GM12801 (cell line): ENCODE data around the gene CNIH3.

Experiments
- TF ChIP-seq, protein P1 (sequence below): IDR thresholded peaks from one replicate; pipeline ENCODE4 v1.5.1; 2011; ENCODE audit warnings: control low read depth; ENCODE audit not compliant: insufficient read length; ENCODE audit errors: extremely low read depth

CNIH3 gene

DNA sequence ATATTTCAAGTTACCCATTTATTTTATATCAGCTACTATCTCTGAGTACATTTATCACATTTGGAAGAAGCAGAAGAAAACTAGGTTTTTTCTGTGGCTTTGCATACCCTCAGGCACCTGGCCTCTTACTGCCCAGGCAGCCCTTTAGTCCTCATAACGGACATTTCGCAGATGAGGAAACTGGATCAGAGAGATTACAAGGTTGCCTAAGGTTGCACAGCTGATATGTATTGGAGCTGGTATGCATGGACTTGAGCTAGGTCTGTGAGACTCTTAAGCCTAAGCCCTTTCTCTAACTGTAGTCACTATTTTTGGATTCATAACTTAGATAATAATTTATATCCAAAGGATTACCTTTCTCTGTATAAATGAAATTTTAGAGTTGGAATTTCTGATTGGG lies 4.0 kb downstream of the CNIH3 start:
- TF ChIP-seq, protein P1, sequence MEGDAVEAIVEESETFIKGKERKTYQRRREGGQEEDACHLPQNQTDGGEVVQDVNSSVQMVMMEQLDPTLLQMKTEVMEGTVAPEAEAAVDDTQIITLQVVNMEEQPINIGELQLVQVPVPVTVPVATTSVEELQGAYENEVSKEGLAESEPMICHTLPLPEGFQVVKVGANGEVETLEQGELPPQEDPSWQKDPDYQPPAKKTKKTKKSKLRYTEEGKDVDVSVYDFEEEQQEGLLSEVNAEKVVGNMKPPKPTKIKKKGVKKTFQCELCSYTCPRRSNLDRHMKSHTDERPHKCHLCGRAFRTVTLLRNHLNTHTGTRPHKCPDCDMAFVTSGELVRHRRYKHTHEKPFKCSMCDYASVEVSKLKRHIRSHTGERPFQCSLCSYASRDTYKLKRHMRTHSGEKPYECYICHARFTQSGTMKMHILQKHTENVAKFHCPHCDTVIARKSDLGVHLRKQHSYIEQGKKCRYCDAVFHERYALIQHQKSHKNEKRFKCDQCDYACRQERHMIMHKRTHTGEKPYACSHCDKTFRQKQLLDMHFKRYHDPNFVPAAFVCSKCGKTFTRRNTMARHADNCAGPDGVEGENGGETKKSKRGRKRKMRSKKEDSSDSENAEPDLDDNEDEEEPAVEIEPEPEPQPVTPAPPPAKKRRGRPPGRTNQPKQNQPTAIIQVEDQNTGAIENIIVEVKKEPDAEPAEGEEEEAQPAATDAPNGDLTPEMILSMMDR = no peak

DNA sequence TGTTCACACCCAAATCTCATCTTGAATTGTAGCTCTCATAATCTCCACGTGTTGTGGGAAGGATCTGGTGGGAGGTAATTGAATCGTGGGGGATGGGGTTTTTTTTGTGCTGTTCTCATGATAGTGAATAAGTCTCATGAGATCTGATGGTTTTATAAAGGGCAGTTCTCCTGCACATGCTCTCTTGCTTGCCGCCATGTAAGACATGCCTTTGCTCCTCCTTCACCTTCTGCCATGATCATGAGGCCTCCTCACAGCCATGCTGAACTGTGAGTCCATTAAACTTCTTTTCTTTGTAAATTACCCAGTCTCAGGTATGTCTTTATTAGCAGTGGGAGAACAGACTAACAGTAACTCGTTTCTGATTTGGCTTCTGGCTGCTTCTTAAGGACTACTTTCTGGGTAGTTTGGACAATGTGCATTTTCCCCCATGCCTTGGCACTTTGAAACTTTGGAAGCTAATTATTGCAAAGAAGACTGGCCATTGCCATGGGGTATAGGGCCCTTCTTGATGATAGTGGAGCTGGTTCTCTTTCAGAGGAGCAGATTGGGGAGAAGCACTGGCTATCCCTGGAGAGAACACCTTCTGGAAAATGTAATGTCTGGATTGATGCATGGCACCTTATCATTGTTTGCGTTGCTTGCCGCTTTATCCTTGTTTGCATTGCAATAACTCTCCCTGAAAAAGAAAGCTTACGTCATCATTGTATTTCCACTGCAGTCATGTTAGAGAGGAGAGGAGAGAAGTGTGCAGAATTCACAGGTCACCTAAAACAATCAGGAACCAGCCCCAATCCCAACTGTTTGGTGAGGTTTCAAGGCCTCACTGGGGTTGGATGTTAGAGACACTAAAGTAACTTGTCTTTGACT lies 5.9 kb downstream of the CNIH3 start:
- TF ChIP-seq, protein P1 = no peak

DNA sequence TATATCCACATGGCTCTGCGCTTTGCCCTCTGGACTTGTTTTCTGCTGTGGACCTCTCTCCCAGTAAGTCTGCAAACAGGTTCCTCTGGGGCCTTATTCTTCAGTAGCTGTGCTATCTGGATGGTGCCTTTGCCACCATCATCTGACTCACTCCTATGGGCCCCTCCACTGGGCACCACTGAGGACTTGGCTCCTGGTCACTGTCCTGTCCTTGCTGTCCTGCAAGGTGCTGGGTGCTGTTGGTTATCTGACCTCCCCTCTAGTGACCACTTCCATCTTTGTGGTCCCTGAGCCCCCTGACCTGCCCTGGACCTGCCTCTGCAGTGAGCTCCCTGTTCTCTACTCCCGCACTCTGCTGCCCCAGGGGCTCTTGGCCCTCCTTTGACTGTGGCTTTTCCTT lies 6.7 kb downstream of the CNIH3 start:
- TF ChIP-seq, protein P1 = no peak

DNA sequence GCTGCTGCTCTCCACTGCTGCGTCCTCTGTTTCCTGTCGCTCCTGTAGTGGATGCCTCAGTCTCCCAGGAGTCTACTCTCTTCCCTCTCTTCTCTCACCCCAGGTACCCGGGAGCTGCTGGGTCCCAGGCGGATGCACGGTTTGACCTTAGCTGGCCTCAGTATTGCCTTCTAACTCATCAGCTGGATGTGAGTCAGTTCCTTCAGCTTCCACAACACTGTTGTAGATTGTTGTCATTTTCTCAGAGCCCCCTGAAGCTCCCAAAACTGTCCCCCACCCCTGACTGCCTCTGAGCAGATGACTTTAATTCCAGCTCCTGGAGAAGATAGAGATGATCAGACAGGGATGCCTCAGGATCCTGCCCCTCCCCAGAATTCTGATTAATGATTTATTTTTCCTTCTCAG lies 7.2 kb downstream of the CNIH3 start:
- TF ChIP-seq, protein P1 = no peak

DNA sequence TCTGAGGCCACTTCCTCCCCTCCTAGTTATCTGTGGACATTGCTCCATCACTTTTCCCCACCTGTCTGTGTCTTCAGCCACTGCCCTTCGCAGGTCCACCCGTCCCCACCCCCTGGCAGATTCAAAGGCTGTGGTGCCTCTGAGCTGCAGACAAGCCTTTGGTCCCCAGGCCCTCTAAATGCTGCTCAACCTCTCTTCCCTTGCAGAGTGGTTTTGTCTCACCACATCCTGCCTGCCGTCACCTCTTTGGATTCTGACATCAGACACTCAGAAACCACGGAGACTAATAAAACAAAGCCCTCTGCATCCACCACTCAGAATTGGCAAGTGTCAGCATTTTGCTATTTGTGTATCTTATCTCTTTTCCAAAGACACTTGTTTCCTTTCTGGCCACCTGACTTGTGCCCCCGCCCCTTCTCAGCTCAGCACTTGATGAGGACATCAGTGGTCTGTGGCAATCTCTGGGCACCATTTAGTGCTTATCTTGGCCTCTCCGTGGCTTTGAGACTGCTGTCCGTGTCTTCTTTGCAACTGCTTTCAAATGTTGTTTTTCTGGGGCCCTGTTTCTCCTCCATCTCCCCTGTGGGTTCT lies 7.7 kb downstream of the CNIH3 start:
- TF ChIP-seq, protein P1 = no peak

DNA sequence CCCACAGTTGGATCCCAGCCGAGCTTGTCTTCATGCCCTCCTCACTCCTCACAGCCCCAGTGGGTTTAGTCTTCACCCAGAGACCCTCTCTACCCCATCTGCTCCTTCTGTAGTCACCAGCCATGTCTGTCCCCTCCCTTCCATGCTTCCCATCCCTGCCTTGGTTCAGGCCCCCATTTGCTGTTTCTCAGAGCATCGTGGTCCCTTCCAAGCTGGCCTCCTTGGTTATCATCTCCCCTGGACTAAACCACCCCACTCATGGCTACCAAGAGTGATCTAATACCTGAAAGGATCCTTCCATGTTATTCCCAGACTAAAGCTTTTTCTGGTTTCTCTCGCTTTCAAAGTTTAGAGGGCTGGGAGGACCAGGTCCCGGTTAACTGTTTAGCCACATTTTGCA lies 8.3 kb downstream of the CNIH3 start:
- TF ChIP-seq, protein P1 = no peak

DNA sequence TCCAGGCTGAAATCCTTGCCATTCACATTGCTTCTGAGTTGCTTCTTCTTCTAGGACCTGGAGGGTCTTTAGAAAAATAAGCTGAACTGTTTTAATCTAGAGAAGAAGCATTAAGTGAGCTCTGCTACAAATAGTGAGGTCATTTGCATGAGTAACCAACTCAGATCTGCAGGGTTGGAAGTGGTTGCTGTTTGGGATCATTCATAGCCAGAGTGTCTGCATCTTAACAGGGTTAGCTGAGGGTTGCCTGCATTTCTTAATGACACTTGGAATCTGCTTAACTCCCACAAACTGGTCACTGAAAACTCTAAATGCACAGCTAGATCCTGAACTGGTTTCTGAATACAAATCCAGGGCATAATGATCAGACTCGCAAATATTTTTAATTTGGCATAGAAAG lies 9.9 kb downstream of the CNIH3 start:
- TF ChIP-seq, protein P1 = no peak
